NK-92 (cell line): ENCODE data around the gene WAC.
"Not testable (repeated sequence)": the region's sequence is repeated elsewhere in the genome, so short reads cannot be mapped to it uniquely, and the experiment has no call there.

Experiments used
- DNase-seq: peaks from one replicate; lab custom pipeline; 2025; ENCODE audit not compliant: unreplicated experiment; lab: John Stamatoyannopoulos, UW

Gene WAC

DNA sequence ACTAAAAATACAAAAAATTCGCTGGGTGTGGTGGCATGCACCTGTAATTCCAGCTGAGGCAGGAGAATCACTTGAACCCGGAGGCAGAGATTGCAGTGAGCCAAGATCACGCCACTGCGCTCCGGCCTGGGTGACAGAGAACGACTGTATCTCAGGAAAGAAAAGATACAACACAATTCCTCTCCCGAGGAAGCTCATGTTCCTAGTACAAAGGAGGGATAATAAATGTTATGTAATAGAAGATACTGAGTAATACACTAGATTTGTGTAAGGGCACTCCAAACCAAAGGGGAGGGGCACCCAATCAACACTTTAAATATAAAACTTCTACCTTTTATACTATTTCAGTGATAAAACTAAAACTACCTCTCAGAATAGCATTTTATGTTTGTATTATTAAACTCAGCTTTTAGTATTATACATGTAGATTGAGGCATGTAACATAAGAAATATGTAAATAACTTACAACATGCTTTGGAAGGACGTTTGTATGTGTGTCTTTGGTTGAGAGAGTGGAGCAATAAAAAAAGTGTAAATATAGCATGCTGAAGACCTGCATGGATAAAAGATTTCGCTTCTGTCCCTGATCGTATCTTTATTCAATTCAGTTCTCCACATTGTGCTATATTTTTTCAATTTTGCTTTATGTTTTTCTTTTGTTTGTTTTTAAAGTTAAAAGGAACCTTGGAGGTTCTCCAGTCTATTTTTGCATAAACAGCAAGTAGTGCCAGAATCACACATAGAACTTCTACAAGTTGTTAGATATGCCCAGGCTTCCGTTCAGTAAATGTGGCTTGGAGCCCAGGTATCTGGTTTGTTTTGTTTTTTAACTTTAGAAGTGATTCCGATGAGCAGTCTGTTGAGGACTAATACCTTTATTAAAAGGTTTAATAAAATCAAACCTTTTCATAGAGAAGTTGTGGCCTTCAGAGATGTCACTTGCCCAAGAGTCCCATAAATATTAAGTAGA is 71.9 kb downstream of the WAC start:
- no peak for DNase-seq

DNA sequence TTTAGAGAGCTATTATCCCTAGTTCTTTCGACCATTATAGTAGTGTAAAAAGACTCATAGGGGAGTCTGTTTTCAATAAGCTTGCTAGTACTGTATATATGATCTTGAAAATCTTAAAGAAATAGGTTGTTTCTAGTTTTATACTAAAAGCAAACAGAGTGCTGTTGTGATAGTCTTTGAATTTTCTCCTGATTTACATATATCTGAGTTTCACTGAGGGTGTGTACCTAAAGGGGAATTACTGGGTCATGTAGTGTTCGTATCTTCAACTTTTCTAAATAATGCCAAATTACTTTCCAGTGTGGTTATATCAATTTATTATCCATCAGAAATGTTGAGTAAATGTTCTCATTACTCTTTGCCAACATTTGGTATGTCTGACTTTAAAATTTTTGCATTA is 73.7 kb downstream of the WAC start:
- DNase-seq, result no peak

DNA sequence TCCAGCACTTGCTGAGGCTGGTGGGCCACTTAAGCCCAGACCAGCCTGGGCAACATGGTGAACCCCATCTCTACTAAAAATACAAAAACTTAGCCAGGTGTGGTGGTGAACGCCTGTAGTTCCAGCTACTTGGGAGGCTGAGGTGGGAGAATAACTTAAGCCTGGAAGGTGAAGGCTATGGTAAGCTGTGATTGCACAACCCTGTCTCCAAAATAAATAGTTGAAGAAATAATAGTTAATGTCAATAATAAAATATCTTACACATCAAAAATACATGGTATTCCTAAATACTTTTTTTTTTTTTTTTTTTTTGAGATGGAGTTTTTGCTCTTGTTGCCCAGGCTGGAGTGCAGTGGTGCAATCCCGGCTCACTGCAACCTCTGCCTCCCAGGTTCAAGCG is 76.7 kb downstream of the WAC start:
- not testable (repeated sequence) for DNase-seq

DNA sequence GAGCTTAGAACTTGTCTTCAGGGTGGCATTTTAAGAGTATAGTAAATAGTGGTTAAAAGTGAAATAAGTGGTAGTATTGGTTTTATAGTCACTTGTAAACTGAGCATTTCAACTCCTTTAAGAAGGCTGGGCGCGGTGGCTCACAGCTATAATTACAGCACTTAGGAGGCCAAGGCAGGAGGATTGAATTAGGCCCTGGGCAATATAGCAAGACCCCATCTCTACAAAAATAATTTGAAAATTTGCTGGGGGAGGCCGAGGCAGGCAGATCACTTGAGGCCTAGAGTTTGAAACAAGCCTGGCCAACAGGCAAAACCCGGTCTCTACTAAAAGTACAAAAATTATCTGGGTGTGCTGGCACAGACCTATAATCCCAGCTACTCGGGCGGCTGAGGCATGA is 80.0 kb downstream of the WAC start:
- no peak for DNase-seq

DNA sequence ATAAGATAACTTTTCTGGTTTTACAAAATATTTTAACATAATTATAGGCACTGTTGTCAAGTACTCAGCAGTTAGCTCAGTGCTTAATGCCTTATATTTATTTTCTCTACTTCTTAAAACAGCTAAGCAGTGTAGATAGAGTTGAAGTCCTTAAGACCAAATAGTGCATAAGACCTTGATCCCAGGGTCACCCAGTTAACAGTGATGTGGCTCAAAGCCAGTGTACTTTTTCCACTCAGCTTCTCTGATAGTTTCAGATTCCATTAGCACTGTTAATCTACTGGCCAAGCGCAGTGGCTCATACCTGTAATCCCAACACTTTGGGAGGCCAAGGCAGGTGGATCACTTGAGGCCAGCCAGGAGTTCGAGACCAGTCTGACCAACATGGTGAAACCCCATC is 83.6 kb downstream of the WAC start:
- no peak for DNase-seq

DNA sequence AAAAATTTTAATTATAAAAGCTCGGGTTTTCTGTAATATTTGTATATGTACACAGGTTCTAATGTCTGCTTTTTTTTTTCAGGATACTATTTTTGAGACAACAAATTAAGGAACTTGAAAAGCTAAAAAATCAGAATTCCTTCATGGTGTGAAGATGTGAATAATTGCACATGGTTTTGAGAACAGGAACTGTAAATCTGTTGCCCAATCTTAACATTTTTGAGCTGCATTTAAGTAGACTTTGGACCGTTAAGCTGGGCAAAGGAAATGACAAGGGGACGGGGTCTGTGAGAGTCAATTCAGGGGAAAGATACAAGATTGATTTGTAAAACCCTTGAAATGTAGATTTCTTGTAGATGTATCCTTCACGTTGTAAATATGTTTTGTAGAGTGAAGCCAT is 86.5 kb downstream of the WAC start:
- no peak for DNase-seq

DNA sequence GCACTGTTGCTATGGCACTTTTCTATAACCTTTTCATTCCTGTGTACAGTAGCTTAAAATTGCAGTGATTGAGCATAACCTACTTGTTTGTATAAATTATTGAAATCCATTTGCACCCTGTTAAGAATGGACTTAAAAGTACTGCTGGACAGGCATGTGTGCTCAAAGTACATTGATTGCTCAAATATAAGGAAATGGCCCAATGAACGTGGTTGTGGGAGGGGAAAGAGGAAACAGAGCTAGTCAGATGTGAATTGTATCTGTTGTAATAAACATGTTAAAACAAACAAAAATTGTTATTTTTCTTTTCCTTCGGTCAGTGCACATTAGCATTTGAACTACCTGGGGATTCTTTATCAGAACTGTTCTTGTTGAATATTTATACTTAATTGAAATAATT is 87.3 kb downstream of the WAC start:
- DNase-seq, result no peak

DNA sequence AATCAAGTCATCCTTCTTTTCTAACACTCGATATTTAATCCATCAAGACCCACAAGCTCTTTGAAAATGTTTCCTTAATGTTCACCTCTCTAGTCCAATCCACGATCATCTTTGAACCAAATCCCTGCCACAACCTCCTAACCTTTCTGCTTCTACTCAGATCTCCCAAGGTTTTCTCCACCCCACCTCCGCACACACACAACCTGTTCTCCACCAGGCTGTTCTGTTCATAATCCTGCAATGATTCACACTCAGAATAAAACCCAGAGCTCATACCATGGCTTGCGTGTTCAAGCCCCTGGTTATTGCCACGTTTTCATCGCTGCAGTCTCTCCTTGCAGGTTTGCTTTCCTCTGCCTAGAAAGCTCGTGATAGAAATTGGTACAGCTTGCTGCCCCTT is 90.6 kb downstream of the WAC start:
- no peak for DNase-seq

DNA sequence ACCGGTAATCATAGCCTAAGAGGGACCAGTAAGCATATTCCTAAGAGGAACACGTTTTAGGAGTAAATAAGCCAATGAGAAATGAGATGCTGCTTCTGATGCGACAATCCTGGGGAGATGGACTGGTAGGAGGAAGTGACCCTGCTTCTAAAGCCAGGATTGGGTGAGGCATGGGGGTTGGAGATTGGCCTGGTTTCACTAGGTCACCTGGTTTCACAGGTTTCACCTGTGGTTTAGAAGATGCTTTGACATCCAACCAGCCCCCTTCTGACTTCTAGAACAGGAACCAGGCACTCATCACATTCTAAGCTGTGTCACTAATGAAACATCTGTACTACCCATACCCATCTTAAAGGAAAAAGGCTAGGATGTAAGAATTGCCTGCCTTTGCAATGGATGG is 91.4 kb downstream of the WAC start:
- DNase-seq, result no peak

DNA sequence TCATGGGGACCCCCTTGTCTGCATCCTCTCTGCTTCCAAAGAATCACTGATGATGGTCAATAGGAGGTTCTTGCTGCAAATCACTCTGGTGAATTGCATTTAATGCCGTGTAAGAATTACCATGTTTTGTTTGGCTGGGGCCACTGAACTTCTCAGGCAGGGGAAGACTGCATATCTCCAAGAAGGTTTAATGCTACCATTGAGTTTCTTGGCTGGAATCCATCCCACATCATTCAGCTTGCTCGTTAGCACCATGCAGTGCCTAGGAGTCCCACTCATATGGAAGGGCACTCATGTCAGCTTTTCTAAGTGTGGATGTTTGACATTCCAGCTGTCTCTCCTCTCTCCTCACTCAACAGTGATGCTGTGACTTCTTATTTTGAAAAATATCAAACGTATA is 94.2 kb downstream of the WAC start:
- no peak for DNase-seq

DNA sequence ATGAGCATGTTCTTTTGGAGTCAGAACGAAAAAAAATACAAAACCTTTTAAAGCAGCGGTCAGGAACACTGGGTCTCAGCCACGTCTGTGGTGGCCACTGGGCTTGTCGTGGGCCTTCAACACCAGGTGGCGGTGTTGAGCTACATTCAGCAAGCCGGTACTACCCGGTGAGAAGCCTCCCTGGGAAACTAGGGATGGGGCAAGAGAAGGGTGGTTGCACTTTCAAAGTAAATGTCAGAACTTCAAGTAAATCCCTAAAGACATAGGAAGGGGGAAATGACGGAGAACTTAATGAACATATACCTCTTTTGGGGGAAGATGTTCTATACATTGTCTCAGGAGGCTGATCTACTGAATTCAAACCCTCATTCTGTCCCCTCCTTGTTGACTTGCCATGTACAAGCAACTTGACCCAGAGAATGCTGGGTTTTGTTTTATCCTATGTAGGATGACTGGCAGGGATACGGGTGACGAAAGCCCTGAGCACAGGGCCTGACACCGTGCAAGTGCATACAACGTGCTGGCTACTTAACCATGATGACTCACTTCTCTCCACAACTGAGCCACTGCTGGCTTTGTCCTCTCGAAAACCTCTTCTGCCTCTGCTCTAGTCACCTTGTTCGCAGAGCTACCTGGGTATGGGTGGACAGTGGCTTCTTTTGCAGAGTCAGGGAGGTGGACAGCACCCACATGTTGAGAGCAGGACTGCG is 95.4 kb downstream of the WAC start:
- no peak for DNase-seq

DNA sequence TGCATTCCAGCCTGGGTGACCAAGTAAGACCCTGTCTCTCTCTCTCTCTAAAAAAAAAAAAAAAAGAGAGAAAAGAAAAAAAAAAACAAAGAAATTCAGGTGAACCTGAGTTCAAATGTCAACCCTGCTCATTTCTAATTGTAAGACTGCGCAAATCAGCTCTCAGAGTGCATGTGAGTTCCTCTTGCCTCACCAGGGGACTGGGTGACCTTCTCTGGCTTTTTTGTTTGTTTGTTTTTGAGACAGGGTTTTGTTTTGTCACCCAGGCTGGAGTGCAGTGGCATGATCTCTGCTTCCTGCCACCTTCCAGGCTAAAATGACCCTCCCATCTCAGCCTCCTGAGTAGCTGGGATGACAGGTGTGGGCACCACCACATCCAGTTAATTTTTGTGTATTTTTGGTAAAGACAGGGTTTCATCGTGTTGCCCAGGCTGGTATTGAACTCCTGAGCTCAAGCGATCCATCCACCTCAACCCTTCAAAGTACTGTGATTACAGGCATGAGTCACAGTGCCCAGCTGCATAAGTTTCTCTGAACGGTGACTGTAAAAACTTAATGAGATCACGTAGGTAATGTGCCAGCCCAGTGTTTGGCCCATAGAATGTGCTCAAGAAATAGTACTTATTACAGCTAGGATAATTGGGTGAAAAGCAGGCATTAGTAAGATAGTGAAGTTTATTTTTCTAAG is 99.1 kb downstream of the WAC start:
- DNase-seq, result no peak

DNA sequence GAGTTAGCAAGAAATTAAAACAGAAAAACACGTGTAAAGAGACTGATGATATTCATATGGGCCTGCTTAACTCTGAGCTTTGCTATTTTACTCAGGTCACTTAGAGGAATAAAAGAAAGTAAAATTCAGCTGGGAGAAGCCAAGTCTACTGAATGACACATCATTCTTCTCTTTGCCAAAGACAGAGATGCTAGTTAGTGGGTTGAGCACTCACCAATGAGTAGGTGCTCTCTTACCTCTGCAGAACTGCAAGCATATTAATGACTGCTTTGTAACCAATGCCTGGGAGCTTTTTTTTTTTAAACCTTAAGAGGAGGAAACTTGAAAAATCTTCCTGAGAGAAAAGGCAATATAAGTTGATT is 99.6 kb downstream of the WAC start:
- DNase-seq, result no peak

DNA sequence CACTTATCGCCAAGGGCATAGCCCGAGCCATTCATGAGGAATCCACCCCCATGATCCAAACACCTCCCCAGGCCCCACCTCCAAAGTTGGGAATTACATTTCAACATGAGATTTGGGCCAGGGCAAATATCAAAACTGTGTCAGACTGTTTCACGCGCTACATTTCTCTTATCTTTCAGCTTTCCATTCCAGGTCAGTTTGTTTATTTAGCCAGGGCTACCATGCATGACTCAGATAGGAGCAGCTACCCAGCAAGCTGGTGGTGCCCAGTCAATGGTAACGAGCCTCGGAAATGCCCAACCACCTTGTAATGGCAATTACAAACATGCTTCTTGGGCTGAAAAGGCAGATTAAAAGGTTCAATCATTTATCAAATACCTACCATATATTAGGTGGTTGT is 100.8 kb downstream of the WAC start:
- no peak for DNase-seq

DNA sequence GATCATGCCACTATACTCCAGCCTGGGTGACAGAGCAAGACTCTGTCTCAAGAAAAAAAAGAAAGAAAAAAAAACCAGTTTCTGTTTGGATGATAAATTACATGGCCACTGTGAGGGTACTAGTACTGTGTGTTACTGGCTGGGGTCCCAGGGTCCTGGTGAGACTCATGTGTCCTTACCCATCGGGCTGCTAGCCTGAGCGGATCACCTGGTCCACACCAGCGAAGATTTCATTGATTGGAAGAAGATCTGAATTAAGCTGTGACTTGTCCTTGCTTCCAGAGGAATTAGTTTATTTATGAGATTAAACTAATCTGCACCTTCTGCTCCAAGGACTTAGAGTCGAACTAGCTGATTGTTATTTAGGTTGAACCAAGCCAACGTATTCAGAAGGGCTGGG is 104.4 kb downstream of the WAC start:
- DNase-seq, result no peak

DNA sequence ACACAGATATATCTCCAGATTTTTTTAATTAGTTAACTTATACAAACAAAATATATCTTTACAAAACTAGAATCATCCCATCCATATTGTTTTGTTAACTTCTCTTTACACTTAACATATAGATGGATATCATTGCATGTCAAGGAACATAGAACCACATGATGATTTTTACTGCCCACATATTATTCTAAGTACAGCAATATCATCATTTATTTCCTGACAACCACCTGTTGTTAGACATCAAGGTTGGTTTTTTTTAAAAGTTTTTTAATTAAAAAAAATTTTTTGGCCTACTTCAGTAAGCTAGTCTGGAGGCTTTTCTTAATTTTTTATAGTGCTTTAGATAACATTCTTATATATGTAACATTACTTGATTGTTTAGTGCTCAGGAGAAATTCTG is 105.5 kb downstream of the WAC start:
- no peak for DNase-seq

DNA sequence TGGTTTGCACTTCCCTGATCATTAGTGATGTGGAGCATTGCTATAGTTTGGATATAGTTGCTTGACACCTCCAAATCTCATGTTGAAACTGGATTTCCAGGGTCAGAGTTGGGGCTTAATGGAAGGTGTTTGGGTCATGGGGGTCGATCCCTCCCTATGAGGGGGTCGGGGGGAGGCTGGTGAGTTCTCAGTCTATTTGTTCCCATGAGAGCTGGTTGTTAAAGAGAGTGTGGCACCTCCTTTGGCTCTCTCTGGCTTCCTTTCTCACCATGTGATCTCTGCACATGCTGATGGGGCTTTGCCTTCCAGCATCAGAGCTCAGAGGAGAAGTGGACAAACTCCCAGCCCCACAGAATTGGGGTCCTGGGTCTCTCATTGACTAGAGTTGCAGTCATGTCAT is 107.6 kb downstream of the WAC start:
- DNase-seq, result no peak

DNA sequence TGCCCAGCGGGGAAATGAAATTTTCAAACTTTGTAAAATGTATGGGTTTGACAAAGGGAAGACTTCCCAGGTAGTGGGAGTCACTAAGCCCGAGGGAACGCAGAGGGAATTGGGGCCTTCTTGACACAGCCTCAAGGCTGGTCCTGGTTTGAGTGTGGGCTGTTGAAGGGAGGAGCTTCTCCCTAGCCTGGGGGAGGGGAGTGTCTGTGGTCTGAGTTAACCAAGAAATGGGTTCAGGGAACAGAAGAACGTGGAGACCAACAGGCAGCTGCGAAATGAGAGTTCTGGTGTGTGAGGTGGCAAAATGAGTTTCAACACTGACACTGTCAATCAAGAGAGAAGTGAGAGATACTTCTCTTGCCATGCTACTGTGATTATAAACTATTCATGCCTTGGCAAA is 111.7 kb downstream of the WAC start:
- no peak for DNase-seq

DNA sequence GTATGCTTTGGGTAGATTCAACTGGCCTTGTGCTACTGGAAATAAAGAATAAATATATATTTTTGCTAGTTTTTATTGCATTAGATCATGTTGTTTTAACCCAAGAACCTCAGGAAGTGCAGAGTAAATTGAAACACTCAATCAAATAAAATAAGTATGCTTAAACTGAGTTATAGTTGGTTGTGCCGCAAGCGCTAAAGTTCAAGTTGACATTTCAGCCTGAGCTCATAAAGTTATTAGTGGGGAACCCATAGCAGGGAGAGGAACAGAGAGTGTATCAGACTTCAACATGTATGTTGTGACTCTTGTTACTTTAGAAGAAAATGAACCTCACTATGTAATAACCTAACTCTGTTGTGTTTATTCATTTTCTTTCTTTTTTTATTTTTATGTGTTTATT is 119.2 kb downstream of the WAC start:
- no peak for DNase-seq

DNA sequence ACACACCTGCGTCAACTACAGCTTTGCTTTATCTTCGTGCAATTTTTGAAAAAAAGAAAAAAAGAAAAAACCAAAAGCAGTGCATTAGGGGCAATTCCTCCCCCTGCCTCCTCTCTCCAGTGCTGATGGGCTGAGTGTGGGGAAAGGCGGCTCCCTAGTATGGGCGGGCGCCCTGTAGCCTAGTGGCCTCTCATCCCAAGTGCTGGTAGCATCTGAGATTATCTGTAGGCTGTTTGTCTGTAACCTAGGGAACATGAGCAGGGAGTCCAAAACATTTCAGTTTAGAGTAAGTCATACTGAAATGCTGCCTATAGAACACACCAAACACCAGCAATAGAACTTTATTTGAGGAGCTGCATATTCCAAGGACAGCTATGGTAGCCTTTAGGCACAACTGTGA is 119.8 kb downstream of the WAC start:
- DNase-seq, result no peak

DNA sequence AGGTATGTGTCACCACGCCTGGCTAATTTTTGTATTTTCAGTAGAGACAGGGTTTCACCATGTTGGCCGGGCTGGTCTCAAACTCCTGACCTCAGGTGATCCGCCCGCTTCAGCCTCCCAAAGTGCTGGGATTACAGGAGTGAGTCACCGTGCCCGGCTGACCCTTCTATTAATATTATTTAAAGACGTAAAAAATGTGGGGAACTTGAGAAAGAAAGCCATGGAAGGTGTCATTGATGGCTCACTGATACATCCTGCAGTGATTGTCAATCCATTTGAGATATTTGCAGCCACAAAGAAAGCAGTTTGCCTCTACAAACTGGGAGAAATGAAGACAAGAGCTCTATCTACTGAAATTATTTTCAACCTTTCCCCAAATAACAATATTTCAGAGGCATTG is 125.9 kb downstream of the WAC start:
- not testable (repeated sequence) for DNase-seq

DNA sequence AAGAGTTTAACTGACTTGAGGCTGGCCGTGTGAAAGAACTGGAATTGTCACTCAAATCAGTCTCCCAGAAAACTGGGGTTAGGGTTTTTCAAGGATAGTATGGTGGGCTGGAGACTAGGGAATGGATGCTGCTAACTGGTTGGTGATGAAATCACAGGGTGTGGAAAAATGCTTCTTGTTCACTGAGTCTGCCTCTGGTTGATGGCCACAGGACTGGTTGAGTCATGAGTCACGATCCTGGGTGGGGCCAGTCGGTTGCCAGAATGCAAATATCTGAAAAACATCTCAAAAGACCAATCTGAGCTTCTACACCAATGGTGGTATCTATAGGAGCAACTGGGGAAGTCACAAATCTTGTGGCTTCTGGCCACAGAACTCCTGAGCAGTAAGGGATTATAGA is 128.1 kb downstream of the WAC start:
- DNase-seq, result no peak
